GM12872 (cell line): ENCODE results near the gene GRPR.

ENCODE experiments used
- TF ChIP-seq, protein P1 (sequence below): IDR thresholded peaks from 3 replicates; pipeline ENCODE4 v1.5.1; 2011; ENCODE audit warnings: low read depth, mild to moderate bottlenecking, low read length, moderate library complexity; ENCODE audit not compliant: insufficient read depth

Gene GRPR

DNA sequence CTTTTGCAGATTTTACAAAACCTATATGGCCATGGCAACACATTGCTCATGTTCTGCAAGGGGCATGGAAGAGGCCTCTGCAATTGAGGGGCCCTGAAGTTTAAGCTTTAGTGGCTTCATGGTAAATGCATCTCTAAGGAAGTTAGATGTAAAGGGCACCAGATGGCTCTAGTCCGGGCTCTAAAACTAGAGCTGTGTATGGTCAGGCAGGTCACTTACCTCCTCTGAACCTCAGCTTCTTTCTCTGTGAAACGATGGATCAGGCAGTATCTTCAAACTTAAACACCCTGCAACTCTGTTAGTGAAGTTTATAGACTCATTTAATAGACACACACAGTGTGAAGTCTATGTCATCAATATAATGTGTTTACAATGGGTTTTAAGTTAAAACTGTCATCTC, 53.9 kb downstream of the GRPR start:
- TF ChIP-seq, protein P1, sequence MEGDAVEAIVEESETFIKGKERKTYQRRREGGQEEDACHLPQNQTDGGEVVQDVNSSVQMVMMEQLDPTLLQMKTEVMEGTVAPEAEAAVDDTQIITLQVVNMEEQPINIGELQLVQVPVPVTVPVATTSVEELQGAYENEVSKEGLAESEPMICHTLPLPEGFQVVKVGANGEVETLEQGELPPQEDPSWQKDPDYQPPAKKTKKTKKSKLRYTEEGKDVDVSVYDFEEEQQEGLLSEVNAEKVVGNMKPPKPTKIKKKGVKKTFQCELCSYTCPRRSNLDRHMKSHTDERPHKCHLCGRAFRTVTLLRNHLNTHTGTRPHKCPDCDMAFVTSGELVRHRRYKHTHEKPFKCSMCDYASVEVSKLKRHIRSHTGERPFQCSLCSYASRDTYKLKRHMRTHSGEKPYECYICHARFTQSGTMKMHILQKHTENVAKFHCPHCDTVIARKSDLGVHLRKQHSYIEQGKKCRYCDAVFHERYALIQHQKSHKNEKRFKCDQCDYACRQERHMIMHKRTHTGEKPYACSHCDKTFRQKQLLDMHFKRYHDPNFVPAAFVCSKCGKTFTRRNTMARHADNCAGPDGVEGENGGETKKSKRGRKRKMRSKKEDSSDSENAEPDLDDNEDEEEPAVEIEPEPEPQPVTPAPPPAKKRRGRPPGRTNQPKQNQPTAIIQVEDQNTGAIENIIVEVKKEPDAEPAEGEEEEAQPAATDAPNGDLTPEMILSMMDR: no peak

DNA sequence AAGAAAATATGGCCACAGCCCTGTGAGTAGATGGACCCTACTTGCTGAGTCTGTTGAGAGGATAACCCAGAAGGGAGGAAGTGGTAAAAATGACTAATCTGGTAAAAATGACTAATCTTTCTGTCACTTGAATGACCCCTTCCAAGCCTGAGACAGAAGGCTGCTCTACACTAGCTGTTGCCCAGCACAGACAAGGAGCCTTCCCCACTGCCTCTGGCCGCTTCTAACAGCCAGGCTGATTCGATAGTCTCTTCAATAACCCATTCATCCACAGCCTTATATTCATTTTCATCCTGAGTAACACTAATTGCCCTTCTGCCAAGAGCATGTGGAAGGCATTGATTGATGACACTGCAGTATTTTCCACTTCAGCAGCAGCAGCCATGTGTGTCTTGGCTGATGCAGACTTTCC, 62.4 kb downstream of the GRPR start:
- TF ChIP-seq, protein P1: no peak

DNA sequence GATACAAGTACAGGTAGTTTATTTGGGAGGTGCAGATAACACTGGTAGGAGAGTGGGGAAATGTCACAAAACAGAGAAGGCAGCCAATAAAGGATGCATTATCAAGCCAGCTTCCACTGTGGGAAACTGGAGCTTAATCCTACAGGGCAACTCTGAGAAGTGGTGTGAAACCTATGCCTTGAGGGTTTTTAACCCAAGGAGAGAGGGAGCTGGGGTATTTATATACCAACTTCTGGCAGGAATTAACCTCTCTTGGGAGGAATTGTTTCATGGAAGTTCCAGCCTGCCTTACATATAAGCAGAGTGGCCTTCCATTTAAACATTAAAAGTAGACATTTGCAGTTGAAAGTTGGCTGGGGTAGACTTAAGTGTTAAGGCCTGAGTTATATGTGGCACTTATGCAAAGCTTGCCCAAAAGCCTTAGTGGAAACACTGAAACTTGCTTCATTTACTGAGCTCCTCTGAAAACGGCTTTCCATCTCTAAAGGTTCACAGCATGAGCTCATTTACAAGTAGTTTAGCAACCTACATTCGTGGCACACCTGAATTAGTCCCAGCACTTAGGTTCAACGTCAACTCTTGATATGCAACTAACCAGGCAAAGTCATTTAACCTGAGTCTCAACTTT, 63.1 kb downstream of the GRPR start:
- TF ChIP-seq, protein P1: no peak

DNA sequence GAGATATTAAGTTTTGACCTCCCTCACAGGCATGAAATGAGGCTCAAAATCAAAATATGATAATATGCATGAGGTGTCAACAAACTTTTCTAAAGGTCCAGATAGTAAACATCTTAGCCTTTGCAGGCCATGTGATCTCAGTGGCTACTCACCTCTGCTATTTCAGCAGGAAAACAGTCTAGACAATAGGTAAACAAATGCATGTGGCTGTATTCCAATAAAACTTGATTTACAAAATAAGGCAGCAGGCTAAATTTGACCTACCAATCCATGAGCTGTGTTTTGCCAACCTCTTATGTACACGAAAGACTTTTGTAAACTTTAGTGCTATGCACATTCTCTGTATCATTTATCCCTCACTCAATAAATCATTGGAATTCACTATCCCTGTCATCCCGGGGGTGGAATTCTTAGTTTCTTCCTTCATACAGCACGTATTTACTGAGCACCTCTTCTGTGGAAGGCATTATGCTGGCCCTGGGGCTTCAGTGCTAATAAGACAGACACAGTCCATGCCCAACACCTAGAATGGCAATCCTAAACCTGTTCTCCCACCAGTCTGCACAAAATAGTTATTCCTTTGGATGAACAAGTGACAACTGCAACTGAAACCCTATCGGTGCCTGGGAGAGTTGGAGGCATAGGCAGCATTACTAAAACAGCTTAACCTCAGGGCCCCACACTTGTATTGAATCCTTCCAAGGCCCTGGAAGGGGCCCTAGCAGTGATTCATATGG, 63.8 kb downstream of the GRPR start:
- TF ChIP-seq, protein P1: no peak

DNA sequence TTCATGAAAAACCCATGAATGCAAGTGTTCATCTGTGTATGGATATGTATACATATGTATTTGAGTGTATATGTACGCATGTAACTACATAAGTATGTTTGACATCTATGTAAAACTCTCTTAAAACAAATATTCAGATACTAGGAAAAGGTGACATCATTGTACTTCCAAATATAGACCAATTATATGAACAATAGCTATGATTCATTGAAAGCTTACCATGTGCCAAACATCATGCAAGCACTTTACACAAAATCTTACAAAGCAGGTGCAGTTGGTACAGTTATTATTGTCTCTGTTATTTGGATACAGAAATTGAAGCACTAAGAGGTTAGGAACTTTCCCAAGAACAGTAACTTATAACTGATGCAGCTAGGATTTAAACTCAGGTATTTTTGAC, 65.3 kb downstream of the GRPR start:
- TF ChIP-seq, protein P1: no peak

DNA sequence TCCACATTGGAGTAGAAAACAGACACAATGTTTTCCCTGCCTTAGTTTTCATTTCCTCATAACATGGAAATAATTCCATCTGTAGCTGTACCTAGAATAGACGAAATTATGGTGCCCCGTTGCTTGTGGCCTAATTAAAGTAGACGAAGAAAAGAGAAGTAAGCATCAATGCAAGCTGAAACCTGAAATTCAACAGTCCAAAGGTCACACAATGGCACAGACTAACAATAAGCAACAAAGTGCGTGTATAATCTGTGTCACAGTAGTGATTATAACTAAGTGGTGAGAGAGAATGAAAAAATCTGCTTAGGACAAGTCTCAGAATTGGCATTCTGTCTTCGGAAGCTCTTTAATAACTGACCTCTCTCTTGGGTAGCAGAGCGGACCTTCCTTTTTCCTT, 68.2 kb downstream of the GRPR start:
- TF ChIP-seq, protein P1: no peak

DNA sequence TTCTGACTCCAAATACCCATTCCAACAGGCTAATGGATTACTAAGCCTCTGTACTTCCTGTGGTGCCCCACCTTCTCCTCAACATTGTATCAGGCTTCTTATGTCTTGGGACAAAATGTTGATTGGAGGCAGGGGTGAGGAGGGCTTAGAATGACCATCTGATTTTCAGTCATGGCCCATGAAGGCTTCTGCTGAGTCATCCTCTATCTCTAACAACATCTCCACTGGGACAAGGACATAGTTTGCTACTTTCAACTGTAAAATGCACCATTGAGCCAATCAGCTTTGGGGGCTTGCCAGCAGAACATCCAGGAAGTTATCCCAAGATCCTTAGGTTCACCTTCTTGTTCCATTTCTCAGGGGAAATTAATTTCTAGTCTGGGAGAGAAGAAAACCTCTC, 73.5 kb downstream of the GRPR start:
- TF ChIP-seq, protein P1: no peak
